T-helper 17 cell (primary cell): Measurements from ENCODE around the gene SOX8. TPM values are rescaled to one million over a fixed set of nuclear protein-coding genes. Genes with fewer than 3 reads are reported as not detected.
A peak's percentile ranks its signal among the peaks of the same experiment; 100 is the strongest.

ENCODE experiments used
- ATAC-seq: fragments of 150-1000 bp; cut with Tn5 transposase; 2 replicates; pipeline ENCODE4 v1.10.0; 2021; ENCODE audit warnings: mild to moderate bottlenecking, moderate library complexity
- DNase-seq, 3 donors: peaks; one replicate each; pipeline versions ENCODE4 v3.0.0 to v3.0.0-alpha.2; 2020 to 2021
- H3K9me3 ChIP-seq: one replicate; pipeline ENCODE4 v1.7.0; 2013; ENCODE audit warnings: low read length, mild to moderate bottlenecking; ENCODE audit not compliant: control insufficient read depth, poor library complexity, severe bottlenecking
- H3K27ac Mint-ChIP-seq: one replicate; pipeline ENCODE4 v1.8.0; 2022; ENCODE audit warnings: mild to moderate bottlenecking, moderate library complexity, mixed read lengths
- H3K27me3 Mint-ChIP-seq: one replicate; pipeline ENCODE4 v1.8.0; 2022; ENCODE audit warnings: mixed read lengths
- H3K36me3 Mint-ChIP-seq: one replicate; pipeline ENCODE4 v1.8.0; 2022; ENCODE audit warnings: low read depth, mixed read lengths
- H3K4me1 Mint-ChIP-seq: one replicate; pipeline ENCODE4 v1.8.0; 2022; ENCODE audit warnings: mild to moderate bottlenecking, mixed read lengths
- H3K4me3 Mint-ChIP-seq: one replicate; pipeline ENCODE4 v1.8.0; 2022; ENCODE audit warnings: mild to moderate bottlenecking, moderate library complexity, mixed read lengths
- total RNA-seq, 4 donors: library from RNA in 2 of 4; stranded (reverse) in 2 of 4; gene quantifications; one replicate each; pipeline ENCODE4 v1.2.3 and lab custom pipeline; 2022 to 2026

SOX8 gene
- total RNA-seq, 2 donors from 2014 or later: 1.1 to 3.1 TPM

DNA sequence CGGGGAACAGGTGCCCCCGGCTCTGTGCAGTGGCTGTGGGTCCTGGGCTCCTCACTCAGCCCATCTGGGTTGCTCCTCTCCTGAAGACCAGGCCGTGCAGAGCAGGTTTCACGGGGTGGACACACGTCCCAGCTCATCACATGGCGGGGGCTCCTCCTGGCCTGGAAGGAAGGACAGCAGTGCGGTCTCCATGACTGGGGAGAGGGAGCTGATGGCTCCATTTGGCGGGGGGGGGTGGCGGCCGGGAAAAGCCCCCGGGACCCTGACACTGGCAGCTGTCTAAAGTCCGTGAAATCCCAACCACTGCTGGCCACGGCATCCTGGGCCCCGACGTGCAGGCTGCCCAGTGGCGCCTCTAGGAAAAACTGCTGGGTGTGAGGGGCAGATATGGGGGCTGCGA, 19.0 kb downstream of the SOX8 start:
- ATAC-seq: no peak
- no peaks in the 10 kb centered on the region for H3K9me3 ChIP-seq
- peaks cover 39% of the 10 kb centered on the region for H3K4me1 Mint-ChIP-seq
- no peak overlapping the region for H3K4me3 Mint-ChIP-seq
- no peaks in the 10 kb centered on the region for H3K36me3 Mint-ChIP-seq
- H3K27me3 Mint-ChIP-seq: no peaks in the 10 kb centered on the region
- no peak for DNase-seq
- no peak overlapping the region for H3K27ac Mint-ChIP-seq

DNA sequence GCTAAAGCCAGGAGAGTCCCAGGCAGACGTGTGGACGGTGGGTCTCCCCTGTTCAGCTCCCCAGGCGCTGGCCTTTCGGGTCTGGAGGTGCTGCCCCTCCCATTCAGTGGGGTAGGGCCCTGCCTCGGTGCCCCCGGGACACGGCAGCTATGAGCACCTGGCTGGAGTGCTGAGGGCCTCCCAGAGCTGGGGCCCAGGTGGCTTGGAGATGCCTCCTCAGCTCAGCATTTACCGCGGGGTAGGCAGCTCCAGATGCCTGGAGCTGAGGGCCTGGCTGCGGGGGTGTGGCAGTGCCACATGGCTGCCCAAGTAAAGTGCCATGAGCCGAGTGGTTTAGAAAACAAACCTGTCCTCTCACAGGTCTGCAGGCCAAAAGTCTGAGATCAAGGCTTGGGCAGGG, 19.5 kb downstream of the SOX8 start:
- H3K4me1 Mint-ChIP-seq: peaks cover 35% of the 10 kb centered on the region
- no peak for DNase-seq

DNA sequence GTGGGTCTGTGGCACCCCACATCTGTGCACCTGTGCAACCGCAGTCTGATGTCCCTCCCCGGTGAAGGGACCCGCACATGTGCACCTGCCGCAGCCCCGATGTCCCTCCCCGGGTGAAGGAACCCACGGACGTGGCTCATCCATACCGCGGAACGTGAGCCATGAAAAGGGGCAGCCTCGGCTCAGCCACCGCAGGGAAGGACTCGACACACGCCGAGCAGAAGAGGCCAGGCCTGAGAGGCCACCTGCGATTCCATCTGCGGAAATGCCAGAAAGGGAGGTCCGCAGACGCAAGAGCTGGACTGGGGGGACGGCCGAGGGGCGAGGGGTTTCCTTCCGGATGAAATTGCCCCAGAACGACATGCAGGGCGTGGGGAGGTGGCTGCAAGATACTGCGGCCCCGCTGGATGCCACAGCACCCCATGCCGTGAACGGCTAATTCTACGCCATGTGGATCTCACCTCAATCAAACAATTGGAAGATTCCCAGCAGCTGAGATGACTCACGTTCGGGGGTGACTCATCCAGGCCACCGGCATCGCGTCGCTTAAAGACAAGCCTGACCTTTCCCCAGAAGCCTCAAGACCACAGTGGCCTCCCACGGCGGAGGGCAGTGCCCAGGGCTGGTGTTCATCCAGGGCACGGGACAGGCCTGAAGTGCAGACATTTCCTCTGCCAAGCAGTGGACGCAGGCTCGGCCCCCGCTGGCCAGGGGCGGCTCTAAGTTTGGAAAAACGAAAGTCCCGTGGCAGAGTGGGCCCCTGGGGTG, 21.0 kb downstream of the SOX8 start:
- Mint-ChIP-seq H3K27ac (peak overlapping the region; percentile 72), H3K4me3 (peak overlapping the region; percentile 72), H3K4me1 (peaks cover 30% of the 10 kb centered on the region), H3K27me3 (no peaks in the 10 kb centered on the region), H3K36me3 (no peaks in the 10 kb centered on the region)
- H3K9me3 ChIP-seq: no peaks in the 10 kb centered on the region
- peak in 2 of 3 donors; percentile 28 to 31 for DNase-seq
- ATAC-seq: peak; percentile 54

More for the DNA sequence above, 19.5 kb downstream of the SOX8 start:
- no peaks in the 10 kb centered on the region for H3K9me3 ChIP-seq
- no peak for ATAC-seq
- Mint-ChIP-seq H3K4me3 (no peak overlapping the region), H3K36me3 (no peaks in the 10 kb centered on the region), H3K27ac (no peak overlapping the region), H3K27me3 (no peaks in the 10 kb centered on the region)

DNA sequence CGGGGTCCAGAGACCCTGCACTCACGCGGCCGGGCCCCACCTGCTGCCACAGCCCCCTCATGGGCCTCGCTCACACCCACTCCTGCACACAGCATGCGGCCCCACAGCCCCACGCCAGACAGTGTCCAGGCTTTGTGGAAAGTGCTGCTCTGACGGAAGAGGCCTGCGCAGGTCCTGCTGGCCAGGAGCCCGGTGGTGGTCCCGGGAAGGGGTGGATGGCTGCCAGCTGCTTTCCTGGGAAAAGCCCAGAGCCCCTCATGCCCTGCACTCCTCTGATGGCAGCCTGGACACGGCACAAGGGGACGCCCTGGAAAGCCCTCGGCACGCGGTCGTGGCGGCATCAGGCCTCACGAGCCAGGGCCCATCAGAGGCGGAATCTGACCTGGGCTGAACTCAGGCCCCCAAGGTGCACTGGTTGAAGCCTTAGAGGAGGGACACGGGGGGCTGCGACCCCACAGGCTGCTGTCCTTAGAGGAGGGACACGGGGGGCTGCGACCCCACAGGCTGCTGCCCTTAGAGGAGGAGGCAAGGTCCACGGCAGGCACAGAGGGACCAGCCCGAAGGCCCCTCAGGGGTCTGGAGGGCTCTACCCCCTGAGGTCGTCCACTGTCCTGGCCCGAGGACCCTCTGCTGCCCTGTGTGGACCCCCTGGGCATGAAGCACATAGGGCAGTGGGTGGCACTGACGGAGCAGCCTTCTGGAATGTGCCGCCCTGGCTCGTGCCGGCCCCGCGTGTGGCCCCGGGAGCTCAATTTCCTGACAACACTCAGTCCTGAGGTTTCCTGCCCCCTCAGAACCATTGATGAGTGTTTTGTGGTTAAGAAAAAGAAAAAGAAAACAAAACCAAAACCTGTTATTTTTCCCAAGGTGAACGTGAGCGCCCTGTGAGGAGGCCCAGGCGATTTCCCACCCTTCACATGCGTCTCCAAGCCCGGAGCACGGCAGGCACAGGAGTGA, 22.1 kb downstream of the SOX8 start:
- Mint-ChIP-seq H3K4me3 (peak overlapping the region; percentile 84), H3K27me3 (peaks cover 5% of the 10 kb centered on the region), H3K36me3 (no peaks in the 10 kb centered on the region), H3K4me1 (peaks cover 22% of the 10 kb centered on the region), H3K27ac (peak overlapping the region; percentile 79)
- ATAC-seq: peak; percentile 77
- no peaks in the 10 kb centered on the region for H3K9me3 ChIP-seq
- DNase-seq: no peak

DNA sequence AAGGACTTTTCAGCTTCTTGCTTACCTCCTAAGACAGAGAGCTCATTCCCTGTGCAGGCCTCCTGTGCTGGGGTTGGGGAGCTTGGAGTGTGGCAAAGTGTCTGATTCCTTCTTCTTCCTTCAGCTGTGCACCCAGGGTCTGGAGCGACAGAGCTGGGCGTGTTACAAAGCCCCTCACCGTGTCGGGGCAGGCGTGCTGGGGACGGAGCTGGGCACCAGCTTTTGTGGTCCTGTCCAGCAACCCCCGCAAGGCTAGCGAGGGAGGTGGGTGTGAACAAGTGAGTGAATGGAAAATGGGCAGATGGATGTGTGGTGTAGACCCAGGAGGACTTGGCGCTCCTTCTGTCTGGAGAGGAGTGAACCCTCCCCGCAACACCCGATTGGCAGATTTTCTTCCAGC, 23.7 kb downstream of the SOX8 start:
- peaks cover 18% of the 10 kb centered on the region for H3K4me1 Mint-ChIP-seq
- H3K36me3 Mint-ChIP-seq: peaks cover 2% of the 10 kb centered on the region
- ATAC-seq: no peak
- H3K27me3 Mint-ChIP-seq: peaks cover 8% of the 10 kb centered on the region
- H3K9me3 ChIP-seq: no peaks in the 10 kb centered on the region
- no peak for DNase-seq
- H3K4me3 Mint-ChIP-seq: peak overlapping the region; percentile 39
- no peak overlapping the region for H3K27ac Mint-ChIP-seq

DNA sequence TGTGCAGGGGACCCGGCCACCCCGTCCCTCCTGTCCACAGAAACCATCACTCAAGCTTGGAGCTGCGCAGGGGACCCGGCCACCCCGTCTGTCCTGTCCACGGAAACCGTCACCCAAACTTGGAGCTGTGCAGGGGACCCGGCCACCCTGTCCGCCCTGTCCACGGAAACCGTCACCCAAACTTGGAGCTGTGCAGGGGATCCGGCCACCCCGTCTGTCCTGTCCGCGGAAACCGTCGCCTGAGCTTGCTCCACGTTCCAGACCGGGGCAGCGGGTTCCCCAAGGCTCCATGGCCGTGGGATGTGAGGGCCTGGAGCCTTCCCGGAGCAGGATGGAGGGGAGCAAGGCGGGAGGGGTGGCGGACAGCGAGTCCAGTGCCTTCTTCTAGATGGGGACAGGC, 25.2 kb downstream of the SOX8 start:
- Mint-ChIP-seq H3K4me3 (no peak overlapping the region), H3K27me3 (peaks cover 13% of the 10 kb centered on the region), H3K4me1 (peaks cover 20% of the 10 kb centered on the region), H3K27ac (no peak overlapping the region), H3K36me3 (peaks cover 2% of the 10 kb centered on the region)
- no peak for DNase-seq
- H3K9me3 ChIP-seq: no peaks in the 10 kb centered on the region
- no peak for ATAC-seq

DNA sequence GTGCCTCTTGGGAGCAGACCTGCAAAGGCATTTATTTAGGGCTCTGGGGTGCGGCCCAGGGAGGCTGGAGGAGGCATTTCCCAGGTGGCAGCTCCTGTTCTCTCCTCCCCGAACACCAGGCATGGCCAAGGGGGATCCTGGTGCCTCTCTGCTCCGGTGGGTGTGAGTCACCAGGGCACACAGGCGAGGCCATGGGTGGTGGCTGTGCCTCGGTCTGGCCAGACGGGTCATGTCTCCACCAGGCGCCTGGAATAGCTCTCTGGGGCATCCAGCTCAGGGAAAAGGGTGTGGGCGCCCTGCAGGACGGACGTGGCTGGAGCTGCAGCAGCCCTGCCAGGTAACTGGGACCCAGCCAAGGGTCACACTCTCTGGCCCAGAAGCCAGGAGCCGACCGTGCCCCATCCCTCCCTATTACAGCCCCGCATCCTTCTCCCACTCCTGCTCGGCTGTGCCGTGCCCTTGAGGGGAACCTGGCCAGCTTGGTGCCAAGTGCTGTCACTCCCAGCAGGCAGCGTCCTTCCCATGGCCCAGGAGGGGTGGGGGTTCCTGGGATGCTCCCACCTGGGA, 25.8 kb downstream of the SOX8 start:
- DNase-seq: no peak
- H3K4me3 Mint-ChIP-seq: no peak overlapping the region
- no peak overlapping the region for H3K27ac Mint-ChIP-seq
- H3K9me3 ChIP-seq: no peaks in the 10 kb centered on the region
- peaks cover 20% of the 10 kb centered on the region for H3K4me1 Mint-ChIP-seq
- H3K36me3 Mint-ChIP-seq: peaks cover 2% of the 10 kb centered on the region
- H3K27me3 Mint-ChIP-seq: peaks cover 13% of the 10 kb centered on the region
- no peak for ATAC-seq

DNA sequence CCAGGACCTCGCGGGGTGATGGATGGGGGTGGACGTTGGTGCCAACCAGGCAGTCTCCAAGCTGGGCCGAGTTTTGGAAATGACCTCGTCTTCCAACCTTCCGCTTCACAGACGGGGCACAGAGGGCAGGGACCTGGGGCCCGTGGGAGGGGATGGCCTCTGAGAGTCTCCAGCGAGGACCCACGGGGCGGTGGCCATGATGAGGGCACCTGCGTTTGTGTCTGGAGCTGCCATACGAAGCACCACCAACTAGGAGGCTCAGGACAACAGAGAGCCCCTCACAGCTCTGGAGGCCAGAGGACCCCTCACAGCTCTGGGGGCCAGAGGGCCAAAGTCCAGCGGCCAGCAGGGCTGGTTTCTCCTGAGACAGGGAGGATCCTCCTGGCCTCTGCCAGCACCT, 26.5 kb downstream of the SOX8 start:
- H3K4me1 Mint-ChIP-seq: peaks cover 16% of the 10 kb centered on the region
- peak overlapping the region; percentile 90 for H3K27ac Mint-ChIP-seq
- no peaks in the 10 kb centered on the region for H3K9me3 ChIP-seq
- peaks cover 13% of the 10 kb centered on the region for H3K27me3 Mint-ChIP-seq
- H3K4me3 Mint-ChIP-seq: no peak overlapping the region
- DNase-seq (no peak), ATAC-seq (no peak)
- peaks cover 2% of the 10 kb centered on the region for H3K36me3 Mint-ChIP-seq

DNA sequence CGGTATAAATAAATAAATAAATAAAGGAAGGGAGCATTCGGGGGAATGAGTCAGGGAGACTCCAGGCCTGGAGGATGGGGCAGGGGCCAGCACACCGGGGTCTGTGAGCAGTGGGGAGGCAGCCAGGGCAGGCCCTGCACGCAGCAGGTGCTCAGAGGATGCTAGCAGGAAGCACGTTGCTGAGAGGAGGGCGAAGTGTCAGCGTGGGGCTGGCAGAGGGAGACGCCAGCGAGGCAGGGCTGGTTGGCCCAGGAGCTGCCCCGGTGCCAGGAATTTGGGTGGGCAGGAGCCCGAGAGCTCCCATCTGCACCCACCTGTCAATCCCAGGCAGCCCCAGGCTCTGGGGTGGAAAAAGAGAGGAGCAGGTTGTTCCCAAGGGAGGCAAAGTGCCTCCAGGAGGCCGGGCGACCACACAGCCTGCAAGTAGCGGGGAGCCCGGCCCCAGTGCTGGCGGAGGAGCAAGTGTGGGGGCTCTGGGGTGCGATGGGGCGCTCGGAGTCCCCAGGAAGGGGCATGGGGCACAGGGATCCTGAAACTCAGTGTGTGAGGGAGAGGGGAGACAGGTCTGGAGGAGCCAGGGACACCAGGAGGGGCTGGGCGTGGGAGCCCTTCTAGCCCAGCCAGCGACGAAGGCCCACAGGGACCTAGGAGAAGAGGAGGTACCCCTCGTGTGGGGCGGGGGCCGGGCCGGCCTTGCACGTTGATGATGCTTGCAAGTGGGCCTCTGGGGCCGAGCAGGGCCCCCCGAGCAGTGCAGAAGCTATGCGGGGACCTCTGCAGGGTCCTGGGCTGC, 28.0 kb downstream of the SOX8 start:
- no peak for ATAC-seq
- Mint-ChIP-seq H3K27me3 (peaks cover 13% of the 10 kb centered on the region), H3K4me3 (no peak overlapping the region), H3K4me1 (peaks cover 11% of the 10 kb centered on the region), H3K36me3 (peaks cover 2% of the 10 kb centered on the region), H3K27ac (peak overlapping the region; percentile 90)
- H3K9me3 ChIP-seq: no peaks in the 10 kb centered on the region
- no peak for DNase-seq

DNA sequence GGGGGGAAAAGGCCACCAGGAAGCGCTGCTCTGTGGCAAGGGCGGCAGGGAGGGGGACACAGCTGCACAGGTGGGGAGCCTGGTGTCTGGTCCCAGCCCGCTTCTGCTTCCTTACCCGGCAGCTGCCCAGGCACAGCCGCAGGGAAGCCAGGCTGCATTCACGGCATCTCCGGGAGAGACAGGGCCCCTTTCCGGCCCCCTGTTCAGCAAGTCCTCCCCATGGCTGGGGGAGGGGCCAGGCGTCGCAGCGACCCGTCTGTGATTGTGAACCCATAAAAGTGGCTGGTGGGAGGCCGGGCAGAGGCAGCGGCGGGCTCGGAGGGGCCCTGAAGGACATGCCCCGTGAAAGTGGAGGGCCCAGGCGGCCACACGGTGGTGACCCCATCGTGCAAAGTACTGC, 28.7 kb downstream of the SOX8 start:
- Mint-ChIP-seq H3K4me1 (peaks cover 10% of the 10 kb centered on the region), H3K27me3 (peaks cover 13% of the 10 kb centered on the region), H3K27ac (no peak overlapping the region), H3K4me3 (no peak overlapping the region), H3K36me3 (peaks cover 2% of the 10 kb centered on the region)
- DNase-seq: no peak
- no peak for ATAC-seq
- H3K9me3 ChIP-seq: no peaks in the 10 kb centered on the region

DNA sequence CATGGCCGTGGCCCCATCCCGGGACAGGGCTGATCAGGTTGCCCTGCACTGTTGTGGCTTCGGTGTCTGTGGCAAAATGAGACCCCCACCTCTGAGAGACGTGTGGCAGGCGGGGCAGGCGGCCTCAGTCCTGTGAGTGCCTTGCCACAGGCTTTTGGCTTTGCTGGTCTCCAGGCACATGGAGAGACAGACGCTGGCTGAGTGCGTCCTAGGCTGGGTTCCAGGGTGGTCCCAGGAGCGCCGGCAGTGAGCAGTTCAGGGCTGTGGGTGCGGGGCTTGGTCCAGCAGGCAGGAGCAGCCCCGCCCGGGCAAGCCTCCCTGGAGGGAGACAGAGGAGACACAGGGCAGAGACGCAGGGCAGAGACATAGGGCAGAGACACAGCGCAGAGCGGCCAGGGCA, 29.2 kb downstream of the SOX8 start:
- H3K27me3 Mint-ChIP-seq: peaks cover 13% of the 10 kb centered on the region
- ATAC-seq (no peak), DNase-seq (no peak)
- H3K27ac Mint-ChIP-seq: no peak overlapping the region
- peaks cover 9% of the 10 kb centered on the region for H3K4me1 Mint-ChIP-seq
- peaks cover 2% of the 10 kb centered on the region for H3K36me3 Mint-ChIP-seq
- no peak overlapping the region for H3K4me3 Mint-ChIP-seq
- H3K9me3 ChIP-seq: no peaks in the 10 kb centered on the region

DNA sequence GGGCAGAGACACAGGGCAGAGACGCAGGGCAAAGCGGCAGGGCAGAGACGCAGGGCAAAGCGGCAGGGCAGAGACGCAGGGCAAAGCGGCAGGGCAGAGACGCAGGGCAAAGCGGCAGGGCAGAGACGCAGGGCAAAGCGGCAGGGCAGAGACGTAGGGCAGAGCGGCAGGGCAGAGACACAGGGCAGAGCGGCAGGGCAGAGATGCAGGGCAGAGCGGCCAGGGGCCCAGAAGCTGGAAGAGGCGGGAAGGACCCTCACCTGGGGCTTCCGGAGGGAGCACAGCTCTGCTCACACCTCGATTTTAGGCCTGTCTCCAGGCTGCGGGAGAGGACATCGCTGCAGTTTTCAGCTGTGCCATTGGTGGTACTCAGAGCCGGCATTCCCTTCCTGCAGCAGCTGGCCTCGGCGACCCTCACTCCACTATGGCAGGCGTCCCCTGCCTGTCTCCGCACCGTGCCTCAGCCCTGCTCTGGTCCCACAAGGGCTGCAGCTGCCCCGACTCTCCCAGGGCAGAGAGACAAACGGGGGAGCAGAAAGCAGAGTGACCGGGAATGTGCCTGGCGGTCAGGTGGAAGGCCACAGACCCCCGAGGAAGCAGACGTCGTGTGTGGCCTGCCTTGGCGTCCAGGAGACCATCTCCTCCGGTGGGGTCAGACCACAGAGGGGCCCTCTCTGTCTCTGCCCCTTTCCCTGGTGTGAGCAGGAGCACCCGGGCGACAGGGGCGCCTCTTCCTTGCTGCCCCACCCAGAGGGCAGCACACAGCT, 29.9 kb downstream of the SOX8 start:
- Mint-ChIP-seq H3K4me1 (peaks cover 6% of the 10 kb centered on the region), H3K4me3 (no peak overlapping the region), H3K27me3 (peaks cover 13% of the 10 kb centered on the region), H3K36me3 (peaks cover 2% of the 10 kb centered on the region), H3K27ac (no peak overlapping the region)
- ATAC-seq: no peak
- no peaks in the 10 kb centered on the region for H3K9me3 ChIP-seq
- no peak for DNase-seq
